Middle frontal gyrus (tissue), 1 donor: ENCODE measurements around the gene HHIPL1.
"Not testable (repeated sequence)": the region's sequence is repeated elsewhere in the genome, so short reads cannot be mapped to it uniquely, and the experiment has no call there.

Experiments used
- DNase-seq: peaks from one replicate; pipeline ENCODE4 v3.0.0-alpha.2; 2015; ENCODE audit warnings: low spot score; ENCODE audit errors: extremely low spot score

HHIPL1 gene

GRCh38 chr14:99658218-99658845 is 13.4 kb downstream of the HHIPL1 start:
- DNase-seq: no peak

DNA sequence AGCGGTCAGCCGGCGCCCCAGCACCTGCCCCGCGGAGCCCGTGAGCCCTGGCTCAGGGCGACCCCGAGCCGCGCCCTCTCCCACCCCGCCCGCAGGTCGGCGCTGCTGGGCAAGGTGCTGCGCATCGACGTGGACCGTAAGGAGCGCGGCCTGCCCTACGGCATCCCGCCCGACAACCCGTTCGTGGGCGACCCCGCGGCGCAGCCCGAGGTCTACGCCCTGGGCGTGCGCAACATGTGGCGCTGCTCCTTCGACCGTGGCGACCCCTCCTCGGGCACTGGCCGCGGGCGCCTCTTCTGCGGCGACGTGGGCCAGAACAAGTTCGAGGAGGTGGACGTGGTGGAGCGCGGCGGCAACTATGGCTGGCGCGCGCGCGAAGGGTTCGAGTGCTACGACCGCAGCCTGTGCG is 14.4 kb downstream of the HHIPL1 start:
- no peak for DNase-seq

- DNase-seq: no peak
These were observed 15.2 kb downstream of the HHIPL1 start for GRCh38 chr14:99660006-99660566.

DNA sequence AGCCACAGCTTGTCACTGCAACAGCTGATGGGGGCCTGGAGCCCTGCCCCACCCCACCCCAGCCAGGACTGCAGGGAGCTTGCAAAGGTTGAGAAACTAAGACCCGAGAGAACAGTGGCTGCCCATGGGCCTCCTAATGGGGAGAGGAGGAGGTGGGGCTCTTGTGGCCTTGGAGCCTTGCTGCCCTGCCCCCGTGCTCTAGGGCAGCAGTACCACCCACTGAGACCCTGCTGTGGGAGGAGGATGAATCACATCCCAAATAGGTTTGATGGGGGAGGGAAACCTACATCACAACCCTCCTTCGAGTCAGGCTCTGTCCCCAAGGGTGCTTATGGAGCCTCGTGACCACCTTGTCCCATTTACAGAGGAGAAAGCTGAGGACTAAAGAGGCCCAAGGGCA is 15.9 kb downstream of the HHIPL1 start:
- DNase-seq: no peak

DNA sequence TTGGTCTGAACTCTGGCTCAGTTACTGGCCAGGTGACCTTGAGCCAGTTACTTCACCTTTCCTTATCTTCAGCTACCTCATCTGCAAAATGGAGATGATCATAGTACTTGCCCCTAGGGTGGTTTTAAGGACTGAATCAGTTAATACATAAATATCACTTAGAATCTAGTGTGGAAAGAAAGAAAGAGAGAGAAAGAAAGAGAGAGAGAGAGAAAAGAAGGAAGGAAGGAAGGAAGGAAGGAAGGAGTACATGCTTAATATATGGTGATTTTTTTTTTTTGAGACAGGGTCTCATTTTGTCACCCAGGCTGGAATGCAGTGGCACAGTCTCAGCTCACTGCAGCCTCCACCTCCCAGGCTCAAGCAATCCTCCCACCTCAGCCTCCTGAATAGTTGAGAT is 16.3 kb downstream of the HHIPL1 start:
- DNase-seq: not testable (repeated sequence)

GRCh38 chr14:99662846-99663245 is 17.9 kb downstream of the HHIPL1 start:
- no peak for DNase-seq

- no peak for DNase-seq
These were observed 18.6 kb downstream of the HHIPL1 start for GRCh38 chr14:99663386-99664057.

DNA sequence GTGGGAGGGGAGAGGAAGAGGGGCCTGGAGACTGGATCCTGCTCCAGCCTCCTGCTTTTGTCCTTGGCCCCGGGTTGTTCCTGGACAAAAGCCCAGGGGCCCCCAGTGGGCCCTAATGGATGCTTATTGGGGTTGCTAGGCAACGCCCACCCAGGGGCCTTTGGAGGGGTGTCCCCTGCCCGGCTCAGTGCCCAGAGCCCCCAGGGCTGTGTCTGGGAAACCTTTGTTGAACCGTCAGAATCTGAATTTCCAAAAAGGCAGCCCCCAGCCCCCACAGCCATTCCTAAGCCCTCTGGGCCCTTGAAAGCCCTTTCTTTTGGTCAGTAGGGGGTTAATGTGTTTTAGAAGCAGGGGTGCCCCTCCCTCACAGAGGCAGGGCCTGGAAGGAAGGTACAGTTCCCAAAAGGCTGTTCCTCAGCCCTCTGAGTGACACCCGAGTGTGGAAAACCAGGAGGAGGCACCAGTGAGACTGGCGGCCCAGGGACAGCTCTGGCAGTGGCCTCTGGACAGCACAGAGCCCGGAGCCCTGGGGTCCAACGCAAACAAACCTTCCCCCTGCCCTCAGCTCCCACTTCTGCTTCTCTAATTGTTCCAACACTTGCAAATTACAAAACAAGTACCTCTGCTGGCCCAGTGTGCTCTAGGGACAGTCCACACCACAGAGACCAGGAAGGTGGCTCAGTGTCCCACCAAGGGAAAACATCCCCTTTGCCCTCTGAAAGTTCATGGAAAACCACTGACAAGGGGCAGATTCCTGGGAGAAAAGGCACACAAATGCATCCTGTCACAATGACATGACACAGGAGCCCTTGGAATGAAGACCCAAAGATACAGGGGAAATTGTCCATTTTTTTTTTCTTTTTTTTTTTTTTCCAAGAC is 19.4 kb downstream of the HHIPL1 start:
- DNase-seq: no peak

DNA sequence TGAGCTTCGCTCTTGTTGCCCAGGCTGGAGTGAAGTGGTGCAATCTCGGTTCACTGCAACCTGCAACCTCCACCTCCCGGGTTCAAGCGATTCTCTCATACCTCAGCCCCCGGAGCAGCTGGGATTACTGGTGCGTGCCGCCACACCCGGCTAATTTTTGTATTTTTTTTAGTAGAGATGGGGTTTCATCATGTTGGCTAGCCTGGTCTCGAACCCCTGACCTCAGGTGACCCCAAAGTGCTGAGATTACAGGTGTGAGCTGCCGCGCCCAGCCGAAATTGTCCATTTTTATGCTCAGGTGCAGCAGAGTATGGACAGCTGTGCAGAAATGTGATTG is 20.0 kb downstream of the HHIPL1 start:
- DNase-seq: no peak

DNA sequence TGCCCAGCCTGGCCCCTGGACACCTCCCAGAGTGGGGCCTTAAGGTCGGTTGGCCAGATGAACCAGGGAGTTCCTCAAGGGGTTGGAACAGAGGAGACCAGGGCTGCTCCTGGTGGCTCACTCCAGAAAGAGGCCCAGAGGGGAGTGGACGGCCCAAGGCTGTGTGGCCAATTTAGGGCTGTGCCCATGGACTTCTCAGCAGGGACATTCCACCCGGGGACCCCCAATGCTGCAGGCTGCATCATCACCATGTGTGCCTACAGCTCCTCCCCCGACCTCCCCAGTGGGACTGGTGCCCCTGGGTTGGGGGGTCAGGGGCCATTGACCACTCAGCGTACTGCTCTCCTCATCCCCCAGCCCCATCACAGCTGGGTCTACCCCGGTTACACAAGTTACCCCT is 21.6 kb downstream of the HHIPL1 start:
- DNase-seq: no peak

DNA sequence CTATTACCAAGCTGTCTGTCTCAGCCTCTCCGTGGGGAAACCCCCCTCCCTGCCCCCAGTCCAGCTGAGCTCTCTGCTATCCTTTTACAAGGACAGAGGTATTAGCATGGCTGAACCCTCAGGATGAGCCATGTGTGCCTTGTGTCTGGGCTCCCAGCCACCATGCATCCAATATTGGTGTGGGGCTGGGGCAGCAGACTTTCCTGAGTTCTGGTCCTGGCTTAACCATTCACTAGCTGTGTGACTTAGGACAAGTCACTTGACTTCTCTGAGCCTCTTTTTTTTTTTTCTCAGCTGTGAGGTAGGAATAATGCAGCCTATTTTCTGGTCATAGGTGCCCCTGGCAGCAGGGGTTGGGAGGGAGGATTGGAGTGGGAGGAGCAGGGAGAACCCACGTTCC is 22.1 kb downstream of the HHIPL1 start:
- DNase-seq: no peak

DNA sequence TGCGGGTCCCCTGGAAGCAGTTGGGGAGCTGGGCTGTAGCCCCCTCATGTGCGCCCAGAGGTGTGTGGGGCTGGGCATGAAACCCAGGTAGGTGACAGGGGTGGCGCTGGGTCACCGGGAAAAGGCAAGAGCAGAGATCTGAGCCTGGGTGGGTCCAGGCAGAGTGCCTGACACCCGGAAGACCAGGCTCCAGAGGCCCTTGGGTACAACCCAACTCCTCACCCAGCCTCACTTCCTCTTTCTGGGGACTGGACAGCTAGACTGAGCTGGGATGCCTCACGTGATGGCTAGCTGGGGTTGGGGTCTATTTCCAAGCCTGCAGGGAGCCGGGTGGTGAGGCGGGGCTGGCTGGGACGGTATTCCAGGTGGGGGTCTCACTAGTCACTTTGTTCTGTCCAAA is 22.9 kb downstream of the HHIPL1 start:
- DNase-seq: no peak

DNA sequence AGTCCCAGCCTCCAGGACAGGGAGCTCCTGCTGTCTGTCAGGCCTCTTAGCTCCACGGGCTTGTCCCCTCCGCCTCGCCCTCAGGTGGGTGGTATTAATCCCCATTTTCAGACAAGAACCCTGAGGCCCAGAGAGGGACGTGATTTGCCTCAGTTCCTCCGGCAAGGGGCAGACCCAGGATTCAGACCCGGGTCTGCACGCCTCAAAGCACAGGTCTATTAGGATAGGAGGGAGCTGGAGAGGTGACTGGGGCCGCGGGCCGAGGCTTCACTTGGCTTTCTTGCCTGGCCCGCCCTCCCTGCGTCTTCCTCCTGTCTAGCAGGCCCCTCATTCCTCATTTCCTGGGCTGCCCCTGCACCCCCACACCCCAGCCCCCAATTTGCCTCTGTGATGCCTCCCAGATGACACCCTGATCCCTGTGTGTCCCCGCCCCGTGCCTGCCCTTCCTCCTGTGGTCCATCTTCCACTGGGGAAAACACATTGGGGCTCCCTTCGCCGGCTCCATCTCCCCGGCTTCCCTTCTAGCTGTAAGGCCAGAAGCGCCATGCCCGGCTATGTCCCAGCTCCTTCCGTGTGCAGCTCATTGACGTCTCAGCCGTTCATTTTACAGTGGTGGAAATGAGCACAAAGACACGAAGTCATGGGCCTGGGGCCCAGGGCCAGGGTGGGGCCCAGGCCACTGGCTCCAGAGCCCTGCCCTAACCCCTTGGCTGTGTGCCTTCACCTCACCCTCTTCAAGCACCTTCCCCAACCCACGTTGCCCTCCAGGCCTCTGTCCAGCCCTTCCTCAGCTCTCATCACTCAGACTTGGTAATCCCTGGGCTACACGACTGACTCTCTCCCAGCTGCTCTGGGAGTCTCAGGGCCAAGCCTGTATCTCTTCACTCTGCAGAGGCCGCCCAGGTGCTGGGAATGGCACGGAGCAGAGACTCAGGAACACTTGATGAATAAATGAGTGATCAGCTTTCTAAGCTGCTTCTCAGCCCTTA is 23.7 kb downstream of the HHIPL1 start:
- DNase-seq: no peak

DNA sequence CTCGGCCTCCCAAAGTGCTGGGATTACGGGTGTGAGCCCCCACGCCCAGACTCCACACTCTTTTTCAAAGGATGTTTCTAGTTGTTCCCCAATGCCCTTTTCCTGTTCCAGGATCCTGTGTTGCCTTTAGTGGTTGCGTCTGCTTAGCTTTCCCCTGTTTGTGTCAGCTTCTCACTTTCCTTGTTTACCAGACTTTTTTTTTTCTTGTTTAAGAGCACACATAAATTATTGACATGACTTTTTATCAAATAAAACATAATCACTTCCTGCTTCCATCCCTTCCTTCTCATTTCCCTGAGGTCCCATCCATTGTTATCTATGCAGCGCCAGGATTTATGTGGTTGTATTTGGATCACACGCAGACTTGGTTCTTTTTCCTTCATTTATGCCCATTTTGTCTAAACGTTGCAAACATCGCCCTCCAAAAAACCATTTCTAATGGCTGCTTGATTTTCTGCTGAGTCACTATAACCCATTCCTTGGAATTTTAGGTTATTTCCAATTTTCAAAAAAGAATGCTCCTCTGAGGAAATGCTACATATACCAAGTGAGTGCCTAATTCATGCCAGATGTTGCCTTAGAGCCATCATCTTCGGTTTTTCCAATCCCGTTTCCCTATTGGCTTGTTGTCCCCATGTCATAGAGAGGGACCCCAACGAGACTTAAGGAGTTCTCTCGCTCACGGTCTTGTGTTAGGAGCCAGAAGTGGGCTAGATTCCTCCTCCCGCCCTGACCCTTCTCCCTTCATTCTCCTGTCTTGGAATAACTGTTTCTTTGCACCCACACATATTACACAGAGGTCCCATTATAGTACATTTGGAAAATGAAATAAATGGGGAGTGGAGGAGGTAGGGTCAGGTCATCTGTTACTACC is 25.7 kb downstream of the HHIPL1 start:
- DNase-seq: no peak

DNA sequence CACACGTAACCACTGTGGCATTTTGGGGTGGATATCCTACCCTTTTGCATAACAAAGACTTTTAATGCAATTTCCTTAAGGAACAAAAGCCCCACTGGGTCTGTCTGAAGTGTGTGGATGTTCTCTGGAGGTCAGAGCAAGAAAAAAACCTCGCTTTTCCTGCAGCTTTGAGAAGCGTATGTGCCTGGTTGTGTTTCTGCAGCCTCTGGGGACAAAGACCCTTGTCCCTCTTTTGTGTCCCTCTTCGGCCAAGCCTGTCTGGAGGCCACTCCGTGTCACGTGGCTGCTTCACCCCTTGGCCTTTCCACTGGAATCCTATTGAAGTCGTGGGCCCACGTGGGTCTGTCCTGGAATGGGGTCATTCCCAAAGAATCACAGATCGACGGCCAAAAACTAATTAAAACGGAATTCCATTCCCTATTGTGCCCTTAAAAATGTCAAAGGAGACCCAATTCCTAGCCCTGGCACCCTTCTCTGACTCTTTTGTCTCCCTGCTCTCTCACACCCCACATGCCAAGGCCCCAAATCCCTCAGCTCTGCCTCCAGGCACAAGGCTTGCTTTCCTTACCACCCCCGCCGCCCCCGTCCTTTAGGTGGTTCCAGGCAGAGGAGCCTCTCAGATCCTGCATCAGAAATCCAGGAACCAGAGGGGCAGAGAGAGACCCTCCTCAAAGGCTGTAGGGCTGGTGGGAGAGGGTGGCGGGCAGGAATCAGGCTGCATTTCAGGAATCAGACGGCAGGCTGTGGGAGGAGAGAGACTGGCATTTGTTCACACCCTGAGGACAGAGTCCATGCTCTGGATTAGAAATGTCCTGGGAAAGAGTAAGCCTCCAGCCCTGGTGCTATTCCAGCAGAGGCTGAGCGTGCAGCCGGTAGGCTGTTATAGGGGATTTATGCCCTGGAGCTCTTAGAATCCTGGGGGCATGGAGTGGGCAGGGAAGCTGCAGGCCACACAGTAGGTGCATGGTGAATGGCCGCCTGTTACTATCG is 26.6 kb downstream of the HHIPL1 start:
- DNase-seq: no peak

- no peak for DNase-seq
These were observed 27.8 kb downstream of the HHIPL1 start for GRCh38 chr14:99672506-99673304.

DNA sequence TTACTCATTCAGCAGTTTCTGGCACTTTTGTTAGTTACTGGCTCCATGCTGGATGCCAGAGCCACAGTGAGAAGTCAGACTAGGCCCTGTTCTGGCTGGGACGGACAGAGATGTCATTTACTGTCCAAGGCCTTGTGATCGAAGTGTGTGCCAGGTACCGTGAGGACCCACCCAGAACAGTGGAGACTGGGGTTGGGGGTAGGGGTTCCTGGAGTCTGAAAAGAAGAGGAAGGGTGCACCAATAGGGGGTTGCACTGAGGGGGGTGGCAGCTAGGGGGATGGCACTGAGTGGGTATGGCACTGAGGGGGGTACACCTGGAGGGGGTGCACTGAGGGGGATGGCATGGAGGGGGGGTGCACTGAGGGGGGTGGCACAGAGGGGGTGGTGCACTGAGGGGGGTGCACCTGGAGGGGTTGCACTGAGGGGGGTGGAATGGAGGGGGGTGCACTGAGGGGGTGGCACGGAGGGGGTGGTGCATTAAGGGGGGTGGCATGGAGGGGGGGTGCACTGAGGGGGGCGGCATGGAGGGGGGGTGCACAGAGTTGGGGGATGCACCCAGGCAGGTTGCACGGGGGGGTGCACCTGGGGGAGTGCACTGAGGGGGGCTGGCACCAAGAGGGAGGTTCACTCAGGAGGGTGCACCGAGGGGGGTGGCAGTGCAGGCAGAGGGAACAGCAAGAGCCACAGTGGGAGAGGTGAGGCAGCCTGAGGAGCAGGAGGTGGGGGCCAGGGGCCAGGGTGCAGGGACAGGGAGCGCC is 28.6 kb downstream of the HHIPL1 start:
- DNase-seq: no peak
